Measurements from ENCODE around the gene TUBD1. TPM values are rescaled to one million over a fixed set of nuclear protein-coding genes. Genes with fewer than 3 reads are reported as not detected.
"Not testable (repeated sequence)": the region's sequence is repeated elsewhere in the genome, so short reads cannot be mapped to it uniquely, and the experiment has no call there.

Gene TUBD1
- polyA plus RNA-seq = 10 to 100 TPM in 2 of 3 donors, 1 to 10 TPM in 1; 8.8 to 12.7 (median 10.1) TPM

- Mint-ChIP-seq H3K27me3 (ENCODE audit: low read depth in 3 of 3) (peaks cover 3 to 14% (median 12%) of the 10 kb centered on the region in 3 donors), H3K36me3 (peaks cover 5% of the 10 kb centered on the region in 3 donors), H3K27ac (peak within 1 kb of the TSS; percentile 98 to 99 (median 99)), H3K4me3 (peak within 1 kb of the TSS; percentile 96 to 100 (median 99)), H3K4me1 (peaks cover 48 to 71% of the 10 kb centered on the region in 2 donors), H3K9me3 (no peaks in the 10 kb centered on the region)
- peak; percentile 97 to 99 (median 98) for DNase-seq
Measured at GRCh38 chr17:59892924-59893675, at the start of gene TUBD1, which contains the start of gene RPS6KB1. Gene TUBD1, minus strand, starts transcription at chr17:59892943. Its CDS starts 1,941 bp downstream, at chr17:59891002. Gene RPS6KB1, plus strand, starts transcription at chr17:59893121. Its CDS starts 64 bp downstream, at chr17:59893185.

GRCh38 chr17:59941131-59941530 is 48.4 kb upstream of the TUBD1 start:
- Mint-ChIP-seq H3K27me3 (ENCODE audit: low read depth in 3 of 3) (peaks cover 0 to 2% (median 0%) of the 10 kb centered on the region in 3 donors), H3K9me3 (no peaks in the 10 kb centered on the region), H3K36me3 (peaks cover 21 to 37% (median 30%) of the 10 kb centered on the region in 3 donors), H3K4me3 (no peak overlapping the region), H3K4me1 (no peaks in the 10 kb centered on the region), H3K27ac (no peak overlapping the region)
- no peak for DNase-seq

- H3K27me3 Mint-ChIP-seq (ENCODE audit: low read depth in 3 of 3); H3K4me3 Mint-ChIP-seq; H3K4me1 Mint-ChIP-seq; H3K9me3 Mint-ChIP-seq; DNase-seq: not testable (repeated sequence)
- Mint-ChIP-seq H3K36me3 (peaks cover 17 to 37% (median 28%) of the 10 kb centered on the region in 3 donors), H3K27ac (peak overlapping the region in 1 of 6 donors; percentile 35)
Measured at GRCh38 chr17:59940697-59941096, 48.0 kb upstream of the TUBD1 start.

- DNase-seq; H3K27me3 Mint-ChIP-seq (ENCODE audit: low read depth in 3 of 3); H3K4me1 Mint-ChIP-seq; H3K9me3 Mint-ChIP-seq; H3K4me3 Mint-ChIP-seq: not testable (repeated sequence)
- peaks cover 19 to 57% (median 46%) of the 10 kb centered on the region in 3 donors for H3K36me3 Mint-ChIP-seq
- peak overlapping the region in 1 of 6 donors; percentile 1 for H3K27ac Mint-ChIP-seq
Measured at GRCh38 chr17:59933317-59933716, 40.6 kb upstream of the TUBD1 start.

GRCh38 chr17:59930768-59931167 is 38.0 kb upstream of the TUBD1 start:
- not testable (repeated sequence) for H3K27me3 Mint-ChIP-seq (ENCODE audit: low read depth in 3 of 3); DNase-seq; H3K4me1 Mint-ChIP-seq; H3K4me3 Mint-ChIP-seq; H3K9me3 Mint-ChIP-seq; H3K27ac Mint-ChIP-seq
- H3K36me3 Mint-ChIP-seq = peaks cover 11 to 56% (median 31%) of the 10 kb centered on the region in 3 donors

GRCh38 chr17:59930121-59930520 is 37.4 kb upstream of the TUBD1 start:
- peaks cover 10 to 55% (median 36%) of the 10 kb centered on the region in 3 donors for H3K36me3 Mint-ChIP-seq
- not testable (repeated sequence) for H3K4me1 Mint-ChIP-seq; H3K4me3 Mint-ChIP-seq; H3K27ac Mint-ChIP-seq; DNase-seq; H3K27me3 Mint-ChIP-seq (ENCODE audit: low read depth in 3 of 3); H3K9me3 Mint-ChIP-seq

GRCh38 chr17:59920637-59921036 is 27.9 kb upstream of the TUBD1 start:
- H3K4me1 Mint-ChIP-seq; DNase-seq; H3K9me3 Mint-ChIP-seq; H3K4me3 Mint-ChIP-seq; H3K27me3 Mint-ChIP-seq (ENCODE audit: low read depth in 3 of 3); H3K27ac Mint-ChIP-seq: not testable (repeated sequence)
- H3K36me3 Mint-ChIP-seq = peaks cover 11 to 28% (median 19%) of the 10 kb centered on the region in 3 donors

- H3K4me3 Mint-ChIP-seq = no peak overlapping the region
- no peaks in the 10 kb centered on the region for H3K9me3 Mint-ChIP-seq
- H3K36me3 Mint-ChIP-seq = peaks cover 11 to 32% (median 11%) of the 10 kb centered on the region in 3 donors
- peak overlapping the region in 2 of 6 donors; percentile 5 to 67 for H3K27ac Mint-ChIP-seq
- H3K4me1 Mint-ChIP-seq = no peaks in the 10 kb centered on the region
- no peak for DNase-seq
- H3K27me3 Mint-ChIP-seq (ENCODE audit: low read depth in 3 of 3) = no peaks in the 10 kb centered on the region
Measured at GRCh38 chr17:59916446-59916845, 23.7 kb upstream of the TUBD1 start.

- H3K36me3 Mint-ChIP-seq = peaks cover 6 to 22% (median 6%) of the 10 kb centered on the region in 3 donors
- no peaks in the 10 kb centered on the region for H3K27me3 Mint-ChIP-seq (ENCODE audit: low read depth in 3 of 3)
- H3K27ac Mint-ChIP-seq = no peak overlapping the region
- H3K9me3 Mint-ChIP-seq = no peaks in the 10 kb centered on the region
- no peaks in the 10 kb centered on the region for H3K4me1 Mint-ChIP-seq
- DNase-seq = peak; percentile 31 to 46 (median 43)
- no peak overlapping the region for H3K4me3 Mint-ChIP-seq
Measured at GRCh38 chr17:59914274-59914854, 21.6 kb upstream of the TUBD1 start.

GRCh38 chr17:59907467-59907866 is 14.7 kb upstream of the TUBD1 start:
- H3K4me1 Mint-ChIP-seq = peaks cover 13 to 22% of the 10 kb centered on the region in 2 donors
- no peaks in the 10 kb centered on the region for H3K9me3 Mint-ChIP-seq
- no peaks in the 10 kb centered on the region for H3K27me3 Mint-ChIP-seq (ENCODE audit: low read depth in 3 of 3)
- H3K27ac Mint-ChIP-seq = no peak overlapping the region
- peaks cover 0 to 3% (median 1%) of the 10 kb centered on the region in 3 donors for H3K36me3 Mint-ChIP-seq
- DNase-seq = no peak
- H3K4me3 Mint-ChIP-seq = no peak overlapping the region

GRCh38 chr17:59903455-59903854 is 10.7 kb upstream of the TUBD1 start:
- H3K4me3 Mint-ChIP-seq = no peak overlapping the region
- H3K4me1 Mint-ChIP-seq = peaks cover 30 to 38% of the 10 kb centered on the region in 2 donors
- H3K36me3 Mint-ChIP-seq = peaks cover 0 to 3% (median 0%) of the 10 kb centered on the region in 3 donors
- no peak for DNase-seq
- no peaks in the 10 kb centered on the region for H3K9me3 Mint-ChIP-seq
- no peaks in the 10 kb centered on the region for H3K27me3 Mint-ChIP-seq (ENCODE audit: low read depth in 3 of 3)
- peak overlapping the region in 2 of 6 donors; percentile 12 to 53 for H3K27ac Mint-ChIP-seq

GRCh38 chr17:59901604-59902003 is 8.9 kb upstream of the TUBD1 start:
- H3K36me3 Mint-ChIP-seq = no peaks in the 10 kb centered on the region
- H3K4me1 Mint-ChIP-seq = peaks cover 33 to 53% of the 10 kb centered on the region in 2 donors
- H3K27me3 Mint-ChIP-seq (ENCODE audit: low read depth in 3 of 3) = no peaks in the 10 kb centered on the region
- no peaks in the 10 kb centered on the region for H3K9me3 Mint-ChIP-seq
- no peak overlapping the region for H3K4me3 Mint-ChIP-seq
- no peak overlapping the region for H3K27ac Mint-ChIP-seq
- DNase-seq = no peak

- Mint-ChIP-seq H3K9me3 (no peaks in the 10 kb centered on the region), H3K4me1 (peaks cover 36 to 57% of the 10 kb centered on the region in 2 donors), H3K27ac (peak overlapping the region in 2 of 6 donors; percentile 17 to 68), H3K27me3 (ENCODE audit: low read depth in 3 of 3) (peaks cover 0 to 1% (median 0%) of the 10 kb centered on the region in 3 donors), H3K36me3 (no peaks in the 10 kb centered on the region), H3K4me3 (no peak overlapping the region)
- peak in 1 of 3 donors; percentile 35 for DNase-seq
Measured at GRCh38 chr17:59899099-59899498, 6.4 kb upstream of the TUBD1 start.

- Mint-ChIP-seq H3K4me3 (no peak overlapping the region), H3K27me3 (ENCODE audit: low read depth in 3 of 3) (peaks cover 3 to 12% (median 11%) of the 10 kb centered on the region in 3 donors), H3K4me1 (peaks cover 48 to 69% of the 10 kb centered on the region in 2 donors), H3K27ac (no peak overlapping the region), H3K36me3 (no peaks in the 10 kb centered on the region), H3K9me3 (no peaks in the 10 kb centered on the region)
- DNase-seq = no peak
Measured at GRCh38 chr17:59897090-59897489, 4.3 kb upstream of the TUBD1 start.
